Right lobe of liver (tissue), 6 donors: ENCODE measurements around the gene DLL1. TPM values are rescaled to one million over a fixed set of nuclear protein-coding genes. Genes with fewer than 3 reads are reported as not detected.
"Not testable (repeated sequence)": the region's sequence is repeated elsewhere in the genome, so short reads cannot be mapped to it uniquely, and the experiment has no call there.

Source experiments
- ATAC-seq, 4 donors: fragments of 200-7000 bp; cut with Tn5 transposase; one replicate each; pipeline ENCODE4 v1.9.1; 2020; ENCODE audit warnings: mild to moderate bottlenecking in 4 of 4, moderate library complexity in 4 of 4
- DNase-seq, 3 donors: peaks; one replicate each; pipeline ENCODE4 v3.0.0-alpha.2; 2020
- H3K27ac ChIP-seq, 3 donors: fragments of 200-600 bp; one replicate each; pipeline ENCODE4 v1.8.0; 2022
- H3K27me3 ChIP-seq, 2 donors: fragments of 200-600 bp; one replicate each; pipeline ENCODE4 v1.8.0; 2022
- H3K36me3 ChIP-seq, 4 donors: fragments of 200-600 bp; sonication (generic) in 1 of 4; one replicate each; pipeline versions ENCODE4 v1.5.1 to v1.8.0; 2017 to 2022; ENCODE audit warnings: control low read depth in 1 of 4
- H3K4me1 ChIP-seq, 4 donors: fragments of 200-600 bp; sonication (generic) in 1 of 4; one replicate each; pipeline versions ENCODE4 v1.5.1 to v1.8.0; 2017 to 2022; ENCODE audit warnings: control low read depth in 1 of 4
- H3K4me3 ChIP-seq, 3 donors: fragments of 200-600 bp; one replicate each; pipeline ENCODE4 v1.8.0; 2022
- H3K9me3 ChIP-seq, 4 donors: fragments of 200-600 bp; sonication (generic) in 1 of 4; one replicate each; pipeline versions ENCODE4 v1.5.1 to v1.8.0; 2017 to 2022; ENCODE audit warnings: control low read depth in 1 of 4
- CTCF ChIP-seq, 4 donors: fragments of 200-600 bp in 3 of 4; fragments of 450-650 bp in 1 of 4; IDR thresholded peaks; one replicate each; pipeline versions ENCODE4 v1.5.1 to v1.8.0; 2016 to 2022; ENCODE audit warnings: antibody characterized with exemption in 4 of 4, mild to moderate bottlenecking in 2 of 4
- POLR2A ChIP-seq: fragments of 450-650 bp; IDR thresholded peaks from one replicate; pipeline ENCODE4 v1.6.1; 2017; ENCODE audit warnings: antibody characterized with exemption, mild to moderate bottlenecking
- WGBS: methylation state at CpG from one replicate; pipeline ENCODE4 v1.1.6; 2018; ENCODE audit warnings: low coverage, low lambda C conversion rate; ENCODE audit not compliant: insufficient coverage; ENCODE audit errors: missing lambda C conversion rate; 5-methylcytosine and 5-hydroxymethylcytosine counted together
- intact Hi-C, 2 donors: fragments of 100-400 bp; cut with DNase I; formaldehyde crosslinking; loops; one replicate each; pipeline versions ENCODE4 v1.11.2 to v1.14.1; 2022
- long read RNA-seq: library from polyadenylated mRNA; unstranded; transcript quantifications from one replicate; pipeline ENCODE4 v2.0.0, GENCODE V29; 2019
- total RNA-seq, 6 experiments: library from RNA; depleted of rRNA in 2 of 6; stranded (reverse); fragments of >200 nt in 2 of 6; fragmentation: NEBNext Ultra II Directional in 3 of 6; extraction: Animal tissue kit (Norgen Biotek cat#: 25700) in 3 of 6; gene quantifications; one replicate each; pipeline versions ENCODE4 v1.1.0 to v1.2.4, GENCODE V29; 2016 to 2023
- donor health status: DM: no; HTN: yes; CAD: no.
- donor health status: DM: no; HTN: no; CAD: no.
- donor health status: DM: no; HTN: no; CAD: no.
- donor health status: DM: no; HTN: yes; CAD: no.
- donor health status: DM: no; HTN: yes; CAD: no.

Gene DLL1
- total RNA-seq, result 1 to 10 TPM; 2.0 to 9.6 (median 3.4) TPM
- long read RNA-seq, result 0 reads

- DNase-seq, result peak; percentile 61 to 72 (median 72)
- under 1% methylated on average over 44 of the region's 83 CpGs for WGBS
Observed at GRCh38 chr6:170290296-170291128, at the start of gene DLL1. DLL1 (minus strand) TSS chr6:170291078; CDS start chr6:170290139, 939 bp downstream.

GRCh38 chr6:170335199-170335598 lies 44.3 kb upstream of the DLL1 start:
- ATAC-seq, intact Hi-C loops, H3K27me3 ChIP-seq, H3K4me3 ChIP-seq, DNase-seq, H3K27ac ChIP-seq, H3K4me1 ChIP-seq, H3K9me3 ChIP-seq: not testable (repeated sequence)
- 100% methylated on average over 3 of the region's 3 CpGs for WGBS
- H3K36me3 ChIP-seq, result peaks cover 0 to 20% (median 10%) of the 10 kb centered on the region in 4 donors

More at GRCh38 chr6:170290296-170291128, at the start of gene DLL1:
- peak; percentile 48 to 66 (median 60) for ATAC-seq
- no peaks in the 10 kb centered on the region for H3K36me3 ChIP-seq
- H3K27ac ChIP-seq, result peak within 1 kb of the TSS; percentile 53 to 79 (median 55)
- peak within 1 kb of the TSS; percentile 39 to 63 (median 60) for H3K4me3 ChIP-seq
- peaks cover 0 to 35% (median 6%) of the 10 kb centered on the region in 4 donors for H3K4me1 ChIP-seq
- intact Hi-C loops, result no loop called here
- peaks cover 0 to 14% of the 10 kb centered on the region in 2 donors for H3K27me3 ChIP-seq
- TF ChIP-seq CTCF (IDR thresholded peaks at IDR 0.05), result no peak
- TF ChIP-seq POLR2A, result peak; percentile 67
- no peaks in the 10 kb centered on the region for H3K9me3 ChIP-seq

DNA sequence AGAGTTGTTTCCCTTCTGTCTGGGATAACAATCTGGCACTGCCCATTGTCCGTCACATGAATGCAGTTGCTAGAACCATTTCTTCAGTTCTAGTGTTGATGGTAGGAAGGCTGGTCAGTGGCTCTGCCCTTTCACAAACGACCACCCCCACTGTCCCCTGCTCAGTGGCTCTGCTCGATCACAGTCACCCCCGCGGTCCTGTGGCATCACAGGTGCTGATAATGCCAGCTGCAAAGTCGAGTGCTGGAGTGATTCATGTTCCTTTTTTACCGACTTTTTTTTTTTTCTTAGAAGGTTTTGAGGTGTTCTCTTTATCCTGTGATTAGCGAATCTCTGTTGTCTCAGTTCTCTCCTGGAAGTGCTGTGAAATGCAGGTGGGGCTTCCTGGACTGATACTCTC lies 38.4 kb upstream of the DLL1 start:
- H3K36me3 ChIP-seq, result peaks cover 0 to 48% (median 19%) of the 10 kb centered on the region in 4 donors
- H3K9me3 ChIP-seq, result no peaks in the 10 kb centered on the region
- H3K4me3 ChIP-seq, result no peak overlapping the region
- TF ChIP-seq CTCF (IDR thresholded peaks at IDR 0.05) (no peak), POLR2A (no peak)
- 93% methylated on average over 6 of the region's 8 CpGs for WGBS
- DNase-seq, result no peak
- no peak for ATAC-seq
- no peak overlapping the region for H3K27ac ChIP-seq
- H3K4me1 ChIP-seq, result no peaks in the 10 kb centered on the region
- intact Hi-C loops, result no loop called here
- H3K27me3 ChIP-seq, result no peaks in the 10 kb centered on the region

- no peak for TF ChIP-seq CTCF (IDR thresholded peaks at IDR 0.05)
- no peak for TF ChIP-seq POLR2A
- WGBS, result 54% methylated on average over 4 of the region's 5 CpGs
- H3K27me3 ChIP-seq, result no peaks in the 10 kb centered on the region
- no peaks in the 10 kb centered on the region for H3K4me1 ChIP-seq
- ATAC-seq (peak; percentile 56 to 90 (median 74)), DNase-seq (no peak)
- peaks cover 0 to 10% (median 1%) of the 10 kb centered on the region in 4 donors for H3K36me3 ChIP-seq
- H3K27ac ChIP-seq, result peak overlapping the region in 1 of 3 donors; percentile 8
- H3K9me3 ChIP-seq, result no peaks in the 10 kb centered on the region
- no peak overlapping the region for H3K4me3 ChIP-seq
- intact Hi-C loops, result no loop called here
Observed at GRCh38 chr6:170317718-170318117, 26.8 kb upstream of the DLL1 start.

DNA sequence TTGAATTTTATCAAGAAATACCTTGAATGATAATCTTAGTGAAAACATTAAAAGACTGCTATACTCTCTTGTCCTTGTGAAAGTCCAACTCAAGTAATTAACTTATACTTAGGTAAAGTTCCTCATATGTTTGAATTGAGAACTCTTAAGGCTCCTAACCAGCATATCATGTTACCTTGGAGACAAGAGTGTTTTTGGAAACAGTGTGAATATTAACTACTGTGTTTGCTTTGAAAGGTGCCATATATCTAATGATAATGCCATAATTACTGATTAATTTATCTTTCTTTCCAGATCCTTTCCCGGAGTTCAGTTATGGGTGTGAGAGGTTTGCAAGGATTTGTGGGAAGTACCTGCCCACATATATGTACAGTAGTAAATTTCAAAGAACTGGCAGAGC lies 26.2 kb upstream of the DLL1 start:
- peaks cover 0 to 10% (median 0%) of the 10 kb centered on the region in 4 donors for H3K36me3 ChIP-seq
- H3K4me3 ChIP-seq, result no peak overlapping the region
- ATAC-seq, result no peak
- no peak for DNase-seq
- H3K27ac ChIP-seq, result peak overlapping the region in 1 of 3 donors; percentile 8
- TF ChIP-seq CTCF (IDR thresholded peaks at IDR 0.05) (no peak), POLR2A (no peak)
- H3K27me3 ChIP-seq, result no peaks in the 10 kb centered on the region
- H3K4me1 ChIP-seq, result no peaks in the 10 kb centered on the region
- intact Hi-C loops, result no loop called here
- H3K9me3 ChIP-seq, result no peaks in the 10 kb centered on the region
- WGBS, result 57% methylated on average over 1 of the region's 1 CpG
